GM12872 (cell line): ENCODE data around the gene ABHD17C.

ENCODE experiments used
- TF ChIP-seq, protein P1 (sequence below): IDR thresholded peaks from 3 replicates; pipeline ENCODE4 v1.5.1; 2011; ENCODE audit warnings: low read depth, mild to moderate bottlenecking, low read length, moderate library complexity; ENCODE audit not compliant: insufficient read depth

Gene ABHD17C

DNA sequence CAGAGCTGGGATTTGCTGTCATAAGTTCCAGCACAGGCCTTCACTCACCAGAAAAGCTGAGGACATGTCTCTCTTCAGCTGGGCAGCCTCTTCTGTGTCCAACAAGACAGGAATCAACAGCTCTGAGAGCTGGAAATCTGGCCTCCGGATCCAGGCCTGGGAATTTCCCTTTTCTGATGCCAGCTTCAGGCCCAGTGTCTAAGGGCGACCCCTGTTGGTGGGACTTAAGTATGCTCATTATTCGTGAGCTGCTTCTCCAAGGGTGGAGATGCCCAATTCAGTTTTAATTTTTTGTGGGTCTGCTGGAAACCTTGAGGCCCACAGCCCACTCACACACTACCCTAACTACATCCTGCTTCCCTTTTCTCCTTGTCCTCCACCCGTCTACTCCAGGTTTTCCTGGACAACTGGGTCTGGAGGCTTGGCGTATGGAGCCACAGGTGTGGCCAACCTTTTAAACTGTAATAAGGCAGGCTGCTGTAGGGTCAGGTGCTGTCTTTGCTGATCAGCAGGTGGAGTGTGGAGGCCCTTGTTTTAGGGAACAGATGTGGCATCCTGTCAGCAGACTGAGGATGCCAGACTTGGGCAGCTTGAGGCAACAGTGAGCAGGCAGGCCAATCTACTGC, 81.4 kb downstream of the ABHD17C start:
- TF ChIP-seq, protein P1, sequence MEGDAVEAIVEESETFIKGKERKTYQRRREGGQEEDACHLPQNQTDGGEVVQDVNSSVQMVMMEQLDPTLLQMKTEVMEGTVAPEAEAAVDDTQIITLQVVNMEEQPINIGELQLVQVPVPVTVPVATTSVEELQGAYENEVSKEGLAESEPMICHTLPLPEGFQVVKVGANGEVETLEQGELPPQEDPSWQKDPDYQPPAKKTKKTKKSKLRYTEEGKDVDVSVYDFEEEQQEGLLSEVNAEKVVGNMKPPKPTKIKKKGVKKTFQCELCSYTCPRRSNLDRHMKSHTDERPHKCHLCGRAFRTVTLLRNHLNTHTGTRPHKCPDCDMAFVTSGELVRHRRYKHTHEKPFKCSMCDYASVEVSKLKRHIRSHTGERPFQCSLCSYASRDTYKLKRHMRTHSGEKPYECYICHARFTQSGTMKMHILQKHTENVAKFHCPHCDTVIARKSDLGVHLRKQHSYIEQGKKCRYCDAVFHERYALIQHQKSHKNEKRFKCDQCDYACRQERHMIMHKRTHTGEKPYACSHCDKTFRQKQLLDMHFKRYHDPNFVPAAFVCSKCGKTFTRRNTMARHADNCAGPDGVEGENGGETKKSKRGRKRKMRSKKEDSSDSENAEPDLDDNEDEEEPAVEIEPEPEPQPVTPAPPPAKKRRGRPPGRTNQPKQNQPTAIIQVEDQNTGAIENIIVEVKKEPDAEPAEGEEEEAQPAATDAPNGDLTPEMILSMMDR = peak; percentile 91

DNA sequence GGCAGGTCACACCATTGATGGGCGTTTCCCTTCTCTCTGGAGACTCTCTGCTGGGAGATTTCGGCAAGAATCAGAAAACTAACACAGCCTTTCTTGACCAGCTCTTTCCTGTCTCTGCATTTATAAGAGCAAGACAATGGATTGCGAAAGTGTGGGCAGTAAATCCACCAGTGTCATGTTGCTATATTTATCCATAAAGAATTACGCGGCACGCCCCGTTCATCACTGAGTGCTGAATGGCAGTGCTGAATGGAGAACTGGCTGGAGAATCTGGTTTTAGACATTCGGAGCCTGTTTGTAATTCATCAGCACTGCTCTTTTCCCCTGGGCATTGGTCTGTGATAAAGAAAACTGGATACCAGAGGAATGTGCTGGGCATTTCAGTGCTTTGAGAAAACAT, 82.0 kb downstream of the ABHD17C start:
- TF ChIP-seq, protein P1 = no peak

DNA sequence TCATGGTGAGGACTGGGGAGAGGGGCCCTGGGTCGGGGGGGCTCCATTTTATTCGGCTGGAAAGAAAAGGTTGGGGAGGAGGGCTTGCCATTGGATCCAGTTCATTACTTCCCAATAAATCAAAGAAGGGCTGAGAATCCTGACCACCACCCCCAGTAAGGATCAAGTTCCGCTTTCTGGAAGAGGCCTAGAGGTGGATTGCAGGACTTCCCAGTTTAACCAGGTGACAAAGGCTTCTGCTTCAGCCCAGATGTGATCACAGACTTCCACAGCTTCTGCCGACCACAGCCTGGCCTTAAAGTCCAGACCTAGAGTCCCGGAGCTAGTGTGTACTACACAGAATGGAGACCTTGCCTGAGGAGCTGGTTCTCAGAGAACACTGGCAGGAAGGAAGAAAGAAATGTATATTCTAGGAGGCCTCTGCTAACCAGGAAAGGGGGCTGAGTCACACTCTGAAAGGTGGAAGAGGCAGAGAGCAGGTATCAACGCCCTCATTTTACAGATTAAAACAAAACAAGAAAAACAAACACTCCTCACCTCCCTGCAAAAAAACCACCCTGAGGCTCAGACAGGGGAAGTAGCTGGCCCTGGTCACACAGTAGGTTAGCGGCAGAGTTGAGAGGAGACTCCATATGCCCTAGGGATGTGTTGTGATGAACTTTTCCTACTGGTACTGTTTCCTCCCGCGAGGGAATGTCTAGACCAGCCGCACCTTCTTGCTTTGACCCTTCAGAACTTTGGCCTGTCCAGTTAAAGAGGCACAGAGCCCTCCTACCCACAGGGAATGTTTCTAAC, 82.9 kb downstream of the ABHD17C start:
- TF ChIP-seq, protein P1 = no peak

DNA sequence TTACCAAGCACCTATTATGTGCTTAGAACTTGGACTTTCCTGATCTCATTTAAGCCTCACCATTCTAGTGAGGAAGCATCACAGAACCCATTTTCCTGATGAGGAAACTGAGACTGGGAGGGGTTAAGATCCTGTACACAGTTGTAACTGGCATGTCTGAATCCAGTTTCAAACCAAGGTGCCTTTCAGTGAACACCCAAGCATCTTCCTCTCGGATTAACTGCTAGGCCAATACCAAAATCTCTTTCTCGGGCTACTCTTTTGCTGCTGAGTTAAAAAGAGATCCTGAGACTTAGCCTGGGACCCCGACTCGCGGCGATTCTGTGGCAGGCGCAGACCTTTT, 83.5 kb downstream of the ABHD17C start:
- TF ChIP-seq, protein P1 = no peak

DNA sequence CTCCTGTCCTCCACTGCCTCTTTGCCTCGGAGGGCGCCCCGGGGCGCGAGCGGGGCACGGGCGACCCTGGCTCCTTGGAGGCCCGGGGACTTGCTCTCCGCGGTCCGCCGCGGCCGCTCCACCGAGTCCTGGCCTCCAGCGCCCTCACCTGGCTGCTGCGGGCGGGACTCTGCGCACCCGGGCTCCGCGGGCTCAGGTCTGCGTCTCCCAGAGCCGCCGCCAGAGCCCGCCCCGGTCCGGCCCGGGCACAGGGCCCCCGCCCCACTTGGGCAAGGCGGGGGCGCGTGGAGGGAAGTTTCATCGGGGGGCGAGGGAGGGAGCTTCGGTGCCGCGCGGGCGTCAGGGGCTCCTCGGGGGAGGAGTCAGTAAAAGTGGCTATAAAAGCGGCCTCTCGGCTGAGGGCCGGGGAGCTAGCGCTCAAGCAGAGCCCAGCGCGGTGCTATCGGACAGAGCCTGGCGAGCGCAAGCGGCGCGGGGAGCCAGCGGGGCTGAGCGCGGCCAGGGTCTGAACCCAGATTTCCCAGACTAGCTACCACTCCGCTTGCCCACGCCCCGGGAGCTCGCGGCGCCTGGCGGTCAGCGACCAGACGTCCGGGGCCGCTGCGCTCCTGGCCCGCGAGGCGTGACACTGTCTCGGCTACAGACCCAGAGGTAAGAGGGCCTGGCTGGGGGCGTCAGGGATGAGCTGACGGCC, 84.0 kb downstream of the ABHD17C start, which contains the start of gene CEMIP:
CEMIP (plus strand) TSS at position 407 of the 694 bp plus-strand sequence. CDS start 94,510 bp downstream, outside the sequence.
- TF ChIP-seq, protein P1 = peak; percentile 44; the same call in 1 of the 3 replicates

DNA sequence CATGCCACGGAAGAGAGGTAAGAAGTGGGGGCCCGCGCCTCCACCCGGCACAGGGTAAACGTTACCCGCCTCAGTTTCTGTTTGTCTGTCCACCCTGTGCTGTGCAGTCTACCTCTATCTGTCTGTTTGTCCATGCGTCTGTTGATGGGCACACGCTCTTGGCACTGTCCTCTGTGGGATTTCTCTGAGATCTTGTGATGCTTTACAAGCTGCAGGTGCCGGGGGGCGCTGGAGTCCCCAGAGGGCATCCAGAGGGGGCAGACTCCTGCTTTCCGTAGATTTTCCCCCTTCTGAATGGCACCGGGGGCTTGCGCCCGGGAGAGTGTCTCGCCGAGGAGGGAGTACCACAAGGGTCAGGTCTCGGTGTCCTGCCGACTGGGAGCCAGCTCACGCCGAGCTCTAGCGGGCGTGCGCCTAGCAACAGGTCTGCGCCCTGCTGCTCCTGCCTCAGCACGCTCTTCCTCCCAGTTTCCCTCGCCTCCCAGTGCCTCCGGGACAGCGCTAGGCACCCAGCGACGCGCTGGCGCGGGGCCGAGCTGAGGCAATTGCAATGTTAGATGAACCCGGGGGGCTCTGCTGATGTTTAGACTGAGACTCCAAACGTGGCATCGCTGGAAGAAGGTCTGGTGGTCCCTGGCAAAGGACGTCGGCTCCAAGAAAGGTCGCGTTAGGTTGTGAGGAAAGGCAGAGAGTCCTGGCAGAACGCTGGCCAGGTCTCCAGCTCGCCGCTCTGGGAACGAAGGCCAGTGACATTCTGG, 84.7 kb downstream of the ABHD17C start:
- TF ChIP-seq, protein P1 = no peak
